Lower lobe of right lung (tissue), 2 donors: ENCODE data around the gene APOL2. TPM values are rescaled to one million over a fixed set of nuclear protein-coding genes. Genes with fewer than 3 reads are reported as not detected.

Experiments
- ATAC-seq, 2 donors: fragments of 200-7000 bp; cut with Tn5 transposase; one replicate each; pipeline ENCODE4 v1.9.1; 2020 to 2022; ENCODE audit warnings: mild to moderate bottlenecking in 2 of 2, moderate library complexity in 2 of 2
- DNase-seq: peaks from one replicate; pipeline ENCODE4 v3.0.0-alpha.2; 2020
- H3K27ac ChIP-seq: fragments of 200-600 bp; one replicate; pipeline ENCODE4 v1.8.0; 2022
- H3K27me3 ChIP-seq: fragments of 200-600 bp; one replicate; pipeline ENCODE4 v1.8.0; 2022; ENCODE audit warnings: low read depth
- H3K36me3 ChIP-seq: fragments of 200-600 bp; one replicate; pipeline ENCODE4 v1.8.0; 2022; ENCODE audit warnings: mild to moderate bottlenecking
- H3K4me1 ChIP-seq: fragments of 200-600 bp; one replicate; pipeline ENCODE4 v1.8.0; 2022
- H3K4me3 ChIP-seq: fragments of 200-600 bp; one replicate; pipeline ENCODE4 v1.8.0; 2022; ENCODE audit warnings: mild to moderate bottlenecking
- H3K9me3 ChIP-seq: fragments of 200-600 bp; one replicate; pipeline ENCODE4 v1.8.0; 2022
- intact Hi-C: fragments of 100-400 bp; cut with DNase I; formaldehyde crosslinking; loops from one replicate; pipeline ENCODE4 v1.11.0; 2022
- total RNA-seq: library from RNA; stranded (reverse); fragmentation: NEBNext Ultra II Directional; extraction: Animal tissue kit (Norgen Biotek cat#: 25700); gene quantifications from one replicate; pipeline ENCODE4 v1.2.1, GENCODE V29; 2021
- TF ChIP-seq, protein P1 (sequence below): fragments of 200-600 bp; IDR thresholded peaks from one replicate; pipeline ENCODE4 v1.8.0; 2022; ENCODE audit warnings: antibody characterized with exemption, mild to moderate bottlenecking
- donor health status: DM: no; HTN: yes; CAD: no; lungs with severe emphysema.

Gene APOL2
- total RNA-seq, 1 donor from 2014 or later = 56.0 TPM

DNA sequence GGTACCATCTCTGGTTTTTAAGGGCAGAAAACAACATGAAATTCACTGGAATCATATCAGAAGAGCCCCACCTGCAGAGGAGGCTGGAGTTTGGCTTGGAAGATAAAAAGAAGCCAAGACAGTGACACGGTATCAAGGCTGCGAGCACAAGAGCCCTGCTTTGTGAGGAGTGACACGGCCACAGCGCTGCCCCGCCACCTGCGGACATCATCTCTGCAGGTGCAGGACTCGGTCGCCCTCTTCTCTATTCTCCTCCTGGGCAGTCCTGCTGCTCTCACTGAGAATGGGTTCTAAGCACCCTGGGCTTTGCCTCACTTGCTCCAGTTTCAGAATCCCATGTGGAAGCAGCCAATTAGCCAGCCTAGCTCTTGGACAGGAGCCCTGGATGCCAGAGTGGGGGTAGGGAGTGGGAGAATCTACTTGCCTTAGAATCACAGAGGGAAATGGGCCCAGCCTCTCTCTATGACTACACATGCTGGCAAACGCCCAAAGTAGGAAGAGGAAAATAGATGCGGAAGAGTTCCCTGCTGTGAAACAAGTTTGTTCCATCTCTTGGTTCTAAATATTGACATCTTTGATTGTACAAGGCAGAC is 54.8 kb downstream of the APOL2 start:
- TF ChIP-seq, protein P1, sequence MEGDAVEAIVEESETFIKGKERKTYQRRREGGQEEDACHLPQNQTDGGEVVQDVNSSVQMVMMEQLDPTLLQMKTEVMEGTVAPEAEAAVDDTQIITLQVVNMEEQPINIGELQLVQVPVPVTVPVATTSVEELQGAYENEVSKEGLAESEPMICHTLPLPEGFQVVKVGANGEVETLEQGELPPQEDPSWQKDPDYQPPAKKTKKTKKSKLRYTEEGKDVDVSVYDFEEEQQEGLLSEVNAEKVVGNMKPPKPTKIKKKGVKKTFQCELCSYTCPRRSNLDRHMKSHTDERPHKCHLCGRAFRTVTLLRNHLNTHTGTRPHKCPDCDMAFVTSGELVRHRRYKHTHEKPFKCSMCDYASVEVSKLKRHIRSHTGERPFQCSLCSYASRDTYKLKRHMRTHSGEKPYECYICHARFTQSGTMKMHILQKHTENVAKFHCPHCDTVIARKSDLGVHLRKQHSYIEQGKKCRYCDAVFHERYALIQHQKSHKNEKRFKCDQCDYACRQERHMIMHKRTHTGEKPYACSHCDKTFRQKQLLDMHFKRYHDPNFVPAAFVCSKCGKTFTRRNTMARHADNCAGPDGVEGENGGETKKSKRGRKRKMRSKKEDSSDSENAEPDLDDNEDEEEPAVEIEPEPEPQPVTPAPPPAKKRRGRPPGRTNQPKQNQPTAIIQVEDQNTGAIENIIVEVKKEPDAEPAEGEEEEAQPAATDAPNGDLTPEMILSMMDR = no peak
- Histone ChIP-seq H3K27ac (no peak overlapping the region), H3K36me3 (no peaks in the 10 kb centered on the region), H3K27me3 (no peaks in the 10 kb centered on the region), H3K4me3 (no peak overlapping the region), H3K4me1 (peaks cover 11% of the 10 kb centered on the region), H3K9me3 (no peaks in the 10 kb centered on the region)
- ATAC-seq (no peak), DNase-seq (no peak)
- intact Hi-C loops = loop anchor here (5.0 kb wide), 1 partner anchor 42 kb away; no protein-coding TSS in a partner anchor

DNA sequence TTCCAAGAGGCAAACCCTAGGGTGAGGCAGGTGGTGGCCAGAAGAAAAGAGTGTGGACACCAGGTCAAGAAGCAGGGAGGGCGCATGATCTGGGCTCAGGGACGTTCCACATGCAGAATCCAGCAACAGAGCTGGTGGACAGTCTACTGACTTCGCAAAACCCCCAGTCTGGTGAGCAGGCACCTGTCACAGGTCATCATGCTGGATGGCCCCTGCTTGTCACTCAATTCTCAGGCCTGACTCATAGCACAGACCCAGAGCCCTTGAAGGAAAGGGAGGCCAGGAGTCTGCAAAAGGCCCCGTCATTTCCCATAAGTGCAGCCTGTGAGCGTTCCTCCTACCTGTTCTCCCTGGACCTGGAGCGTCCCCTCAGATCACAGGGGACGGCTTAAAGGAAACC is 55.9 kb downstream of the APOL2 start:
- intact Hi-C loops = loop anchor here (5.0 kb wide), 1 partner anchor 41 kb away; no protein-coding TSS in a partner anchor
- H3K36me3 ChIP-seq = no peaks in the 10 kb centered on the region
- TF ChIP-seq, protein P1 = no peak
- no peaks in the 10 kb centered on the region for H3K27me3 ChIP-seq
- H3K4me1 ChIP-seq = peaks cover 11% of the 10 kb centered on the region
- H3K4me3 ChIP-seq = no peak overlapping the region
- H3K27ac ChIP-seq = no peak overlapping the region
- ATAC-seq = no peak
- DNase-seq = no peak
- no peaks in the 10 kb centered on the region for H3K9me3 ChIP-seq

DNA sequence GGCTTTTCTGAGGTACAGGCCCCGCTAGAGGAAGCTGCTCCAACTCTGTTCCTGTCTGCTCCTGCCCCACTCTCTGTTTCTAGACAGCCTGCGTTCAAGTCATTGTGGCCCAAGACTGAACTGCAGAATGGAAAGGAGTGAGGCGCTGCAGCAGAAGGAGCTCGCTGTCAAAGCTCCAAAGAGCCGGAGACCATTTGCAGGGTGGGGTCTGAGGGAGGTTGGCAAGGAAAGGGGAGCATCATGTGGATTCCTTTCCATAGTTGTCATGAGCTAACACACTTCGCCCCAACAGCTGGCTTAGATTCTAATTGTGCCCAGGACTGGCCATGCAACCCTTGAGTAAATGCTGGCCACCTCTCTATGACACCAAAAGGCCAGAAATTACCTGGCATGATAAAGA is 56.5 kb downstream of the APOL2 start:
- intact Hi-C loops = loop anchor here (5.0 kb wide), 1 partner anchor 41 kb away; no protein-coding TSS in a partner anchor
- TF ChIP-seq, protein P1 = no peak
- H3K27me3 ChIP-seq = no peaks in the 10 kb centered on the region
- no peaks in the 10 kb centered on the region for H3K9me3 ChIP-seq
- no peaks in the 10 kb centered on the region for H3K36me3 ChIP-seq
- no peak overlapping the region for H3K4me3 ChIP-seq
- H3K27ac ChIP-seq = no peak overlapping the region
- DNase-seq (no peak), ATAC-seq (no peak)
- H3K4me1 ChIP-seq = peaks cover 11% of the 10 kb centered on the region

DNA sequence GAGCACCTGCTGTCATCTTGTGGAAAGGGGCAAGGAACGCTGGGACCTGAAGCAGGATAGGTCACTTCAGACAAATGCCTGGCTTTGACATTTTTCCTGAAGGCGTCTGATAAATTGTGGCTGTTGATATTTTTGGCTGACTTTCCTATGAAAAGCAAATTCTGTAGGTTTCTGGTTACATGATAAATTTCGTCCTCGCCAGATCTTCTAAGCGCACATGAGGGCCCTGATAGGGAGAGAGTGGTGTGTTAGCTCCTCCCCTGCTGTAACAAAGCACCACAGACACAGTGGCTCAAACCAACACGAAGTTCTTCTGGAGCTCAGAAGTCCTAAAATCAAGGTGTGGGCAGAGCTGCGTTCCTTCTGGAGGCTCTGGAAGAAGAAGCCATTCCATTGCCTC is 57.3 kb downstream of the APOL2 start:
- no peaks in the 10 kb centered on the region for H3K27me3 ChIP-seq
- ATAC-seq (no peak), DNase-seq (no peak)
- no peak overlapping the region for H3K4me3 ChIP-seq
- peaks cover 11% of the 10 kb centered on the region for H3K4me1 ChIP-seq
- H3K36me3 ChIP-seq = no peaks in the 10 kb centered on the region
- intact Hi-C loops = loop anchor here (5.0 kb wide), 1 partner anchor 40 kb away; no protein-coding TSS in a partner anchor
- TF ChIP-seq, protein P1 = no peak
- no peak overlapping the region for H3K27ac ChIP-seq
- no peaks in the 10 kb centered on the region for H3K9me3 ChIP-seq

DNA sequence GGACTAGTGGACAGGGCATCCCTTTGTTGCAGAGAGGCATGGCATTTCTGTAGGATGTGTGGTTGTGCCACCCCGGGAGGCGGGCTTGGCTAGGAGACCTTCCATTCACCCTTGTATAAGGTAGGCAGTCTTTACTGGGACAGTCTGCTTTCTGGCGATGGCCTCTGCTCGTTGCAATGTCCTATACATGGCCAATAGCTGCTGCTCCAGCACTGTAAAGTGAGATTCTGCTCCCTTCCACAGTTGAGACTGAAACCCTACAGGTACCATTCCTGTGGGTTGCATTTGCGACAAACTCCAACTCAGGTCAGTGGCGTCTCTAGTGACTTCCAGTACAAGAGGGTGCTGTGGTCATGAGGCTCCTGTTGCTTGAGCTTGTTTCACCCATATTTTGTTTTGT is 58.4 kb downstream of the APOL2 start:
- Histone ChIP-seq H3K27ac (no peak overlapping the region), H3K9me3 (no peaks in the 10 kb centered on the region), H3K36me3 (no peaks in the 10 kb centered on the region), H3K4me3 (no peak overlapping the region), H3K27me3 (no peaks in the 10 kb centered on the region), H3K4me1 (peaks cover 11% of the 10 kb centered on the region)
- intact Hi-C loops = loop anchor here (5.0 kb wide), 1 partner anchor 39 kb away; no protein-coding TSS in a partner anchor
- TF ChIP-seq, protein P1 = no peak
- DNase-seq (no peak), ATAC-seq (no peak)
